ENCODE data around the gene ILKAP.

DNA sequence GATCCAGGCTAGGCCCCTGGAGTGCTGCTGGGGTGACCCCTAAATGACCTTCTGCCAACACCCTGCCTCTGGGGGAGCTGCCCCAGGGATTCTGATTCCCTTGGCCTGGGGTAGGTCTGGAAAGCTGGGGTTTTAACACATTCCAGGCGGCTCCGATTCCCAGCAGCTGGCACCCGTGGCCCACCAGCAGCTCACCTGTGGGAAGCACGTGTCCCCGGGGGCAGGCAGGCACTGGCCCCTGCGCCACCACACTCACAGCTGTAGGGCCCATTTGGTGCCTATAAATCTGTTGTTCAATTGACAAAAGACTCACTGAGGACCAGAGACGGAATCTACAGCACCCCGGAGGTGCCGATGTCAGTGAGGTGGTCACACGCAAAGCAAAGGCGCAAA lies 69.1 kb downstream of the ILKAP start:
- TF ChIP-seq POLR2A (IDR thresholded peaks at IDR 0.05; ENCODE audit: low read length) (no peak), GATA1 (IDR thresholded peaks at IDR 0.05; ENCODE audit: low read depth, low read length) (no peak)
